Testis (tissue), 3 donors: ENCODE data around the gene GRID1. TPM values are rescaled to one million over a fixed set of nuclear protein-coding genes. Genes with fewer than 3 reads are reported as not detected.

ENCODE experiments used
- DNase-seq: peaks from one replicate; pipeline ENCODE4 v3.0.0-alpha.2; 2019
- H3K27ac ChIP-seq, 2 donors: fragments of 200-600 bp; sonication (generic); one replicate each; pipeline ENCODE4 v1.5.1; 2019
- H3K27me3 ChIP-seq: fragments of 200-600 bp; sonication (generic); one replicate; pipeline ENCODE4 v1.5.1; 2019
- H3K36me3 ChIP-seq: fragments of 200-600 bp; sonication (generic); one replicate; pipeline ENCODE4 v1.5.1; 2017; ENCODE audit warnings: low read depth; ENCODE audit errors: missing control alignments
- H3K4me1 ChIP-seq: fragments of 200-600 bp; sonication (generic); one replicate; pipeline ENCODE4 v1.5.1; 2019
- H3K4me3 ChIP-seq, 2 donors: fragments of 200-600 bp; sonication (generic); one replicate each; pipeline ENCODE4 v1.5.1; 2017 to 2019
- H3K9me3 ChIP-seq: fragments of 200-600 bp; sonication (generic); one replicate; pipeline ENCODE4 v1.5.1; 2017
- CTCF ChIP-seq, 3 experiments: fragments of 450-650 bp in 2 of 3; fragments of 200-600 bp in 1 of 3; sonication (generic) in 1 of 3; IDR thresholded peaks; one replicate each; pipeline ENCODE4 v1.5.1; 2016 to 2019; ENCODE audit warnings: antibody characterized with exemption in 3 of 3, mild to moderate bottlenecking in 2 of 3, moderate library complexity in 1 of 3
- POLR2A ChIP-seq: fragments of 450-650 bp; IDR thresholded peaks from one replicate; pipeline ENCODE4 v1.6.1; 2017; ENCODE audit warnings: antibody characterized with exemption, mild to moderate bottlenecking, moderate library complexity
- WGBS, 2 donors: methylation state at CpG; one replicate each; pipeline ENCODE4 v1.1.5; 2018; 5-methylcytosine and 5-hydroxymethylcytosine counted together
- intact Hi-C: fragments of 100-400 bp; cut with DNase I; formaldehyde crosslinking; loops from one replicate; pipeline ENCODE4 v1.15.1; 2023; ENCODE audit warnings: low total_unique reads
- polyA plus RNA-seq: library from polyadenylated mRNA; stranded (reverse); fragments of 350-450 nt; fragmentation: Illumina TruSeq; extraction: RNeasy Lipid Tissue Mini Kit (QIAGEN cat#74804); gene quantifications from one replicate; pipeline ENCODE4 v1.2.3, GENCODE V29; 2014; ENCODE audit warnings: low read depth, low replicate concordance; ENCODE audit not compliant: insufficient read depth
- total RNA-seq, 2 donors: library from RNA; depleted of rRNA; stranded (reverse); fragments of >200 nt; gene quantifications; one replicate each; pipeline ENCODE4 v1.2.3, GENCODE V29; 2016

Gene GRID1
- total and polyA plus RNA-seq, 3 donors from 2014 or later = 7.4 to 16.7 (median 8.1) TPM

- Histone ChIP-seq H3K4me3 (no peak overlapping the region), H3K4me1 (no peaks in the 10 kb centered on the region), H3K9me3 (no peaks in the 10 kb centered on the region), H3K27me3 (no peaks in the 10 kb centered on the region), H3K27ac (no peak overlapping the region), H3K36me3 (no peaks in the 10 kb centered on the region)
- TF ChIP-seq POLR2A (no peak), CTCF (IDR thresholded peaks at IDR 0.05) (no peak)
- DNase-seq = no peak
- 85 to 91% methylated on average over 6 to 23 of the region's 23 CpGs for WGBS, 2 donors
- intact Hi-C loops = no loop called here
These were observed 18.0 kb downstream of the GRID1 start for GRCh38 chr10:86348321-86349210.

GRCh38 chr10:86347856-86348255 lies 18.7 kb downstream of the GRID1 start:
- no peaks in the 10 kb centered on the region for H3K9me3 ChIP-seq
- intact Hi-C loops = no loop called here
- TF ChIP-seq CTCF (IDR thresholded peaks at IDR 0.05) = no peak
- TF ChIP-seq POLR2A = no peak
- H3K27ac ChIP-seq = no peak overlapping the region
- no peaks in the 10 kb centered on the region for H3K36me3 ChIP-seq
- no peak overlapping the region for H3K4me3 ChIP-seq
- 95% methylated on average over 6 of the region's 6 CpGs; no CpG with 5 or more reads in 1 of the 2 donors for WGBS, 2 donors
- DNase-seq = no peak
- H3K27me3 ChIP-seq = no peaks in the 10 kb centered on the region
- no peaks in the 10 kb centered on the region for H3K4me1 ChIP-seq

GRCh38 chr10:86346799-86347665 lies 19.6 kb downstream of the GRID1 start:
- Histone ChIP-seq H3K4me3 (no peak overlapping the region), H3K36me3 (no peaks in the 10 kb centered on the region), H3K27me3 (no peaks in the 10 kb centered on the region), H3K4me1 (no peaks in the 10 kb centered on the region), H3K9me3 (no peaks in the 10 kb centered on the region), H3K27ac (no peak overlapping the region)
- 85 to 91% methylated on average over 11 of the region's 11 CpGs for WGBS, 2 donors
- no peak for DNase-seq
- TF ChIP-seq POLR2A = no peak
- intact Hi-C loops = no loop called here

- no peak for DNase-seq
These were observed 20.5 kb downstream of the GRID1 start for GRCh38 chr10:86345859-86346798.

More at GRCh38 chr10:86345859-86346798, 20.5 kb downstream of the GRID1 start:
- H3K9me3 ChIP-seq = no peaks in the 10 kb centered on the region
- H3K4me3 ChIP-seq = no peak overlapping the region
- WGBS, 2 donors = 68 to 73% methylated on average over 6 to 13 of the region's 13 CpGs
- no peaks in the 10 kb centered on the region for H3K4me1 ChIP-seq
- no peak overlapping the region for H3K27ac ChIP-seq
- H3K27me3 ChIP-seq = no peaks in the 10 kb centered on the region
- intact Hi-C loops = no loop called here
- TF ChIP-seq CTCF (IDR thresholded peaks at IDR 0.05) = no peak
- TF ChIP-seq POLR2A = no peak
- no peaks in the 10 kb centered on the region for H3K36me3 ChIP-seq
